ENCODE data around the gene MED12L.

MED12L gene

DNA sequence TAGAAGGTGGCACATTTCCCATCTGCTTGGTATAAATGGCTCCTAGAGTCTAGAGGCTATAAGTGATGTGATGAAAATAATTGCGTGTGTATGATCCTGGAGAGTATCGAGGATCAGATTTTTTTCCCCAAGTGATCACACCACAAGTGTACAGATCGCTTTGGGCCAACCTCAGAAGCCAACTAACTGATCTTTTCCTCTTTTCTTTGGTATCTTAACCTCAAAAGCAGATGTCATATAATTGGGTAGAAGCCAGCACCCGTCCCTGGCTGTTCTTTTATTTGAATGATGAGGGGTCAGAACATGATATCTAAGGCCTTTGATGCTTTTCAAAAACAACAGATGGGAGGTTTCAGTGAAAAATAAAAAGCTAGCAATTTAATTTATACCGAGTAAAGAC, 189.6 kb downstream of the MED12L start:
- H3K79me2 ChIP-seq, result no peaks in the 10 kb centered on the region
- H3K9me3 ChIP-seq (ENCODE audit: control insufficient read depth, low read length), result no peaks in the 10 kb centered on the region
- no peak overlapping the region for H3K4me2 ChIP-seq (ENCODE audit: low read length)
- H2AFZ ChIP-seq, result no peak overlapping the region
- no peak overlapping the region for H3K4me3 ChIP-seq (ENCODE audit: low read depth, low read length)
- H3K4me1 ChIP-seq, result no peaks in the 10 kb centered on the region
- H3K27ac ChIP-seq, result no peak overlapping the region
- TF ChIP-seq, protein P1, sequence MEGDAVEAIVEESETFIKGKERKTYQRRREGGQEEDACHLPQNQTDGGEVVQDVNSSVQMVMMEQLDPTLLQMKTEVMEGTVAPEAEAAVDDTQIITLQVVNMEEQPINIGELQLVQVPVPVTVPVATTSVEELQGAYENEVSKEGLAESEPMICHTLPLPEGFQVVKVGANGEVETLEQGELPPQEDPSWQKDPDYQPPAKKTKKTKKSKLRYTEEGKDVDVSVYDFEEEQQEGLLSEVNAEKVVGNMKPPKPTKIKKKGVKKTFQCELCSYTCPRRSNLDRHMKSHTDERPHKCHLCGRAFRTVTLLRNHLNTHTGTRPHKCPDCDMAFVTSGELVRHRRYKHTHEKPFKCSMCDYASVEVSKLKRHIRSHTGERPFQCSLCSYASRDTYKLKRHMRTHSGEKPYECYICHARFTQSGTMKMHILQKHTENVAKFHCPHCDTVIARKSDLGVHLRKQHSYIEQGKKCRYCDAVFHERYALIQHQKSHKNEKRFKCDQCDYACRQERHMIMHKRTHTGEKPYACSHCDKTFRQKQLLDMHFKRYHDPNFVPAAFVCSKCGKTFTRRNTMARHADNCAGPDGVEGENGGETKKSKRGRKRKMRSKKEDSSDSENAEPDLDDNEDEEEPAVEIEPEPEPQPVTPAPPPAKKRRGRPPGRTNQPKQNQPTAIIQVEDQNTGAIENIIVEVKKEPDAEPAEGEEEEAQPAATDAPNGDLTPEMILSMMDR (IDR thresholded peaks at IDR 0.05), result no peak
- no peaks in the 10 kb centered on the region for H3K27me3 ChIP-seq (ENCODE audit: control insufficient read depth, insufficient read depth, low read length)
- no peak overlapping the region for H3K9ac ChIP-seq
- no peaks in the 10 kb centered on the region for H3K36me3 ChIP-seq (ENCODE audit: control insufficient read depth, insufficient read depth, low read length)

DNA sequence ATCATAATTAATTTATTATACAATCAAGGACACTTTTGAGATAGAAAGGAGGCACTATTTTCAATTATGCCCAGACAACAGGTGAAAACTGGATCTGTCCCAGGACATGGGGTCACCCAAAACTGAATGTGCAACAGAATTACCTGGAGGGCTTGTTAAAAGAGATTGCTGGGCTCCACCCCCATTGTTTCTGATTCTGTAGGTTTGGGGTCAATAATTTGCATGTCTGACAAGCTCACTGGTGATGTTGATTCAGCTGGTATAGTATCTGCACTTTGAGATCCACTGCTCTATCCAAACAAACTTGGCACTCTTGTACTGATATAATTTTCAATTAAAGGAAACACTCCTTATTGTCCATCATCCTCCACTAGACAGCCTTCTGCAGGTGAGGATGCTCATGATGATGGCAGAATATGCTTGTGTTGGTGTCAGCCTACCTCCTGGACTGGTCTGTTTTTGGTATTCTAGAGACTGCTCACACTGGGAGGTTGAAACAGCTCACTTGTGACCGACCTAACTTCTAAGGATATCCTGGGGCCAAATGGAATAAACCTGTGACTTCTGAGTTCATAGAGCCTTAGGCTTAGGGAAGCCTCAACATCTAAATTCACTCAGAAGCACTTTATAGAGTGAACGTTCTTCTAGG, 190.7 kb downstream of the MED12L start:
- no peaks in the 10 kb centered on the region for H3K4me1 ChIP-seq
- no peaks in the 10 kb centered on the region for H3K79me2 ChIP-seq
- H3K9me3 ChIP-seq (ENCODE audit: control insufficient read depth, low read length), result no peaks in the 10 kb centered on the region
- no peak overlapping the region for H3K27ac ChIP-seq
- no peaks in the 10 kb centered on the region for H3K36me3 ChIP-seq (ENCODE audit: control insufficient read depth, insufficient read depth, low read length)
- TF ChIP-seq, protein P1 (IDR thresholded peaks at IDR 0.05), result no peak
- H3K4me3 ChIP-seq (ENCODE audit: low read depth, low read length), result no peak overlapping the region
- no peak overlapping the region for H3K4me2 ChIP-seq (ENCODE audit: low read length)
- no peak overlapping the region for H3K9ac ChIP-seq
- no peak overlapping the region for H2AFZ ChIP-seq
- H3K27me3 ChIP-seq (ENCODE audit: control insufficient read depth, insufficient read depth, low read length), result no peaks in the 10 kb centered on the region

DNA sequence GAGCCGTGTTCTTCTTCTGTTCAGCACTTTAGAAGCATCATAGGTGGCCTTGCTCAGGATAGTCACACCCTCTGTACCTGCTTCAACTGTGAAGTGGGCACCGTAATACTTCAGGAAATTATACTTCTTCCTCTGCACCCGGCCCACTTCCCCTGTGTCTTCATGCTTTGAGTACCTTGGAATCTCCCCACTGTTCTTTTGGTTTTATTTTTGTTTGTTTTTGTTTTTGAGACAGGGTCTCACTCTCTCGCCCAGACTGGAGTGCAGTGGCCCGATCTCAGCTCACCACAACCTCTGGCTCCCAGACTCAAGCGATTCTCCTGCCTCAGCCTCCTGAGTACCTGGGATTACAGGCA, 191.2 kb downstream of the MED12L start:
- no peaks in the 10 kb centered on the region for H3K9me3 ChIP-seq (ENCODE audit: control insufficient read depth, low read length)

DNA sequence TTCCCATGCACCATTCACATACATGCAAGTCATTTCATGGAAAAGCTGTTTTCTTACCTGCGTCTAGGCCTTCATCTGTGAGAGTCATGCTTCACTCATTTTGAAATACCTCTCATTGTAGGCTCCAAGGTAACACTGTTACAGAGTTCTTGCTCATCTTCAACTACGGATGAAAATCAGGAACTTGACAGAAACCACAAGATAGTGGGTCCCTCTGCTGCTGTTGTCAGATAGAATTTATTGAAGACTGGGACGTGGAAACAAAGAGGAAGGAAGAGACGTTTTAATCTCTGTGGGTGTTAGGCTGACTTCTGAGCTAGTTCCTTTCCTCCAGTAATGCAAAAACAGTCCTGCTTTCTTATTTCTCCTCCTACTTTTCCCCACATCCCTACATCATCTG, 192.8 kb downstream of the MED12L start, which contains the start of gene P2RY14:
TSS of gene P2RY14 (minus strand) at position 313 of the 400 bp plus-strand sequence. CDS start 64,226 bp downstream, outside the sequence.
- H3K4me1 ChIP-seq, result no peaks in the 10 kb centered on the region
- no peak within 1 kb of the TSS for H2AFZ ChIP-seq
- no peaks in the 10 kb centered on the region for H3K9me3 ChIP-seq (ENCODE audit: control insufficient read depth, low read length)
- H3K79me2 ChIP-seq, result no peaks in the 10 kb centered on the region
- H3K36me3 ChIP-seq (ENCODE audit: control insufficient read depth, insufficient read depth, low read length), result no peaks in the 10 kb centered on the region
- no peak within 1 kb of the TSS for H3K4me3 ChIP-seq (ENCODE audit: low read depth, low read length)
- TF ChIP-seq, protein P1 (IDR thresholded peaks at IDR 0.05), result no peak
- H3K27ac ChIP-seq, result no peak within 1 kb of the TSS
- H3K27me3 ChIP-seq (ENCODE audit: control insufficient read depth, insufficient read depth, low read length), result no peaks in the 10 kb centered on the region
- H3K9ac ChIP-seq, result no peak within 1 kb of the TSS
- H3K4me2 ChIP-seq (ENCODE audit: low read length), result no peak within 1 kb of the TSS

More for the DNA sequence above, 191.2 kb downstream of the MED12L start:
- Histone ChIP-seq H3K79me2 (no peaks in the 10 kb centered on the region), H3K27me3 (ENCODE audit: control insufficient read depth, insufficient read depth, low read length) (no peaks in the 10 kb centered on the region), H3K9ac (no peak overlapping the region), H3K27ac (no peak overlapping the region), H2AFZ (no peak overlapping the region), H3K4me1 (no peaks in the 10 kb centered on the region), H3K36me3 (ENCODE audit: control insufficient read depth, insufficient read depth, low read length) (no peaks in the 10 kb centered on the region), H3K4me3 (ENCODE audit: low read depth, low read length) (no peak overlapping the region), H3K4me2 (ENCODE audit: low read length) (no peak overlapping the region)
- TF ChIP-seq, protein P1 (IDR thresholded peaks at IDR 0.05), result no peak
